Stimulated activated CD8-positive, alpha-beta memory T cell treated with anti-CD3 and anti-CD28 coated beads, Interleukin-2, amount 100 ng/mL, for 48 hours (primary cell): ENCODE data around the gene CASK.
"Not testable (repeated sequence)": the region's sequence is repeated elsewhere in the genome, so short reads cannot be mapped to it uniquely, and the experiment has no call there.

Experiments used
- DNase-seq, 2 donors: peaks; one replicate each; pipeline ENCODE4 v3.0.0-alpha.2; 2020; ENCODE audit warnings: low read depth in 2 of 2

The CASK gene

GRCh38 chrX:41693024-41693423, 230.3 kb downstream of the CASK start:
- no peak for DNase-seq

DNA sequence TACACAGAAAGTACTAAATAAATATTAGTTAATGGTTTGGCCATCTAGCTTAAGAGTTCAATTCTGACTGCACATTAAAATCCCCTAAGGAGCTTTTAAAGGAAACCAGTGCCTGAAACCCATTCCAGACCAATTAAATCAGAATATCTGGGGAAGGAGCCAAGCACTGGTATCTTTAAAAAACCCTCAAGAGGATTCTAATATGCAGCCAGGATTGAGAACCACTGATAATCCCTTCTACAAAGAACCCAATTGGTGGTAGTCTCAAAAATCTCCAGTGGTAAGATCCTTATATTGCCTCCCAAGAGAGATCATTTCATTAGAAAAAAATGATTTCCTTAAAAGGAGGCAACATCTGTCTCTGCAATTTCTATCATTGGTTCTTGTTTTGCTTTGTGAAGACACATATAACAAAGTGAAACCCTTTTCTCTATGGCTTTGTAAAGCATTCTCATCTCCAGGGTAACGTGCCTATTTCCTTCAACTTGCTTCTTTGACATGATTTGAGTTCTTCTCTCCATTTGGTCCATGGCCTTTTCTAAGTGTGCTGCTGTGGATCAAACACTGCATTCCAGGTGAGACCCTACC, 231.1 kb downstream of the CASK start:
- DNase-seq = no peak

GRCh38 chrX:41689711-41690110, 233.6 kb downstream of the CASK start:
- DNase-seq = no peak

DNA sequence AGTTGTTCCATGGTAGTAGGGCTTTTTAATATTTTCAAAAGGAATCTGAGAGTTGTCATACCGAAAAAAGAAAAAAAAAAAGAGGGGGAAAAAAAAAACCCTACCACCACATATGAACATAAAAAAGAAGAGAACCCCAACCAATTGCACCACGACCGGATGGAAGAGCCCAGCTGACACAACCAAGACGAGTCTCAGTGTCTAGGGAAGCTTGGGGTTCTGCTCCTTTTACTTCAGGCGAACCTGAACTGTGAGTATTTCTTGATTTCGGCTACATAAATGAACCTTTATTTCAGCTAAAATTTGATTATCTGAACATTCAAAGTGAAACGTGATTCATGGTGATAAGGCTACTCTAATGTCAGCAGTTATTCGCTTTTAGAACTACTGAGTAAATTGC, 234.5 kb downstream of the CASK start, which contains the start of gene GPR34:
GPR34 (plus strand) TSS at position 139 of the 400 bp plus-strand sequence. CDS start 6,661 bp downstream, outside the sequence.
- no peak for DNase-seq

- no peak for DNase-seq
Measured at GRCh38 chrX:41688156-41688555, 235.2 kb downstream of the CASK start.

DNA sequence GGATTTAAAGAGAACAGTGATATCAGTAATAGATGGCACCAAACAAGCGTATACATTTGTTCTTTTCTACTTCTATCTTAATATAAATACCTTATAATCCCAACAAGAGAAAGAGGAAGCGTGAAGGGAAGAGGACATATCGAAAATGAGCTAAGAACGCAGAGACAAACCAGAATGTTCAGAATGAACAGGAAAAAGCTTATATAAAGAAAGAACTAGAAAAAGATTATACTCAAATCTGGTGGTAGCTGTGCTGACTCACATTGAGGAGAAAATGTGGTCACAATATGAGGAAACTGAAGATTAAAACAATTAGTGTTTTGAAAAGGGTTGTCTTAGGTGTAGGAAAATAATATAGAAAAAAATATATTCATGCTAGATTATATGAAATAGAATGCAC, 236.6 kb downstream of the CASK start:
- no peak for DNase-seq

DNA sequence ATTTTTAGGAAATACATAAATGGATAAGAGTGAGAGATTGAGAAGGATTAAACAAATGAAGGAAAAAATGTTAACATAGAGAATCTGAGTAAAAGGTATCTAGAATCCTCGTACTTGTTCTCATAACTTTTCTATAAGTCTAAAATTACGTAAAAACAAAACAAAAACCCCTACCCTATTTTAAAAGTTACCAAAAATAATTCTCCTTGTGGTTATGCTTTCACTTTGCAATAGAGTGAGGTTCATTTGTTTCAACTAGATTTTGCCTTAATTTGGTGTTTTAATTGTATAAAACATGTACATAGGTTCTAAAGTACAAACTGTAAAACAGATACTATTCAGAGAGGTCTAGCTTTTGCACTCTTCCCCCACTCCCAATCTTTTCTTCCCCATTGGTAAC, 238.4 kb downstream of the CASK start:
- no peak for DNase-seq

DNA sequence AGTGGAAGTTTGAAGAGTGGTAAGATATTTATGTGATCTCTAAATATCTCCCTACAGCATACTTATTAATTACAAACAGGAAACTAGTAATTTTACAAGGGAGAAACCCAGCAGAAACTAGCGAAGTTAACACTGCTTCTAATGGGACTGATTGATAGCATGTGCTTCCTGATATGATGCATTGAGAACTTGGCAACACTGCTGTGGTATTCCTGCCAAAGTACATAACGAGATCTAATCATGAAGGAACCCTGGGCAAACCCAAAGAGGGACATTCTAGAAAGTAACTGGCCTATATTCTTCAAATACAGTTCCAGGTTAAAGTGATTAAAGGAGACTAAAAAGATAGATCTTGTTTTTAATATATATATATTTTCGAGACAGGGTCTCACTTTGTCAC, 239.2 kb downstream of the CASK start:
- no peak for DNase-seq

DNA sequence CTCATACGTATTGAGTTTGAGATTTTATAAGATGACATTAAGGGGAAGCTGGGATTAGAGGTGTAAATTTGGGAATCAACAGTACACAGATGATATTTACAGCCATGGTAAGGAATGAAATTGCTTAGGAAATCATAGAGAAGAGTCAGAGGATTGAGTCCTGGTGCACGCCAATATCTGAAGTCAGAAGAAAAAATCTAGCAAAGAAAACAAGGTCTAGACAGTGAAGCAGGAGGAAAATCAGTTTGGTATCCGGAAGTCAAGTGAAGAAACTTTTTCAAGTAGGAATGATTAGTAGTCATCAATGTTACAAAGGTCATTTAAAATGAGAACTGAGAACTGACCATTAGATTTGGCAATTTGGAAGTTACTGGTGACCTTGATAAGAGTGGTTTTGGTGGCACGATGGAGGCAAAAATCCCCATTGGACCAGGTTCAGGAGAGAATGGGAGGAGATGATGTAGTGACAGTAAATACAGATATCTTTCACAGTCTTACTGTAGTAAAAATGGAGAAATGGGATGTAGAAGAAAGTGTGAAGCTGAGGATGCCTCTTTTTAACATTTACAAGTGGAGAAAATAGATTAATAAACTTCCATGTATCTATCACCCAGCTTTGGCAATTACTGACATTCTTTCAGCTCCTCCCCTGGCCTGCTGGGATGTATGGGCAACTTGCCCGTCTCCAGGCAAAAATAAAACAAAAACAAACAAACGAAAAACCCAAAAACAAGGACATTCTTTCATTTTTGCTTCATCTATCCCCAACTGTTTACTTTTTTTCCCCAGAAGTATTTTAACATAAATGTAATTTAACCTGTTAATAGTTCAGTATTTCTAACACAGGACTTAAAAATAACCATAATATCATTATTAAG, 245.9 kb downstream of the CASK start:
- no peak for DNase-seq

- not testable (repeated sequence) for DNase-seq
Measured at GRCh38 chrX:41676361-41676760, 247.0 kb downstream of the CASK start.

- no peak for DNase-seq
Measured at GRCh38 chrX:41672643-41673042, 250.7 kb downstream of the CASK start.

DNA sequence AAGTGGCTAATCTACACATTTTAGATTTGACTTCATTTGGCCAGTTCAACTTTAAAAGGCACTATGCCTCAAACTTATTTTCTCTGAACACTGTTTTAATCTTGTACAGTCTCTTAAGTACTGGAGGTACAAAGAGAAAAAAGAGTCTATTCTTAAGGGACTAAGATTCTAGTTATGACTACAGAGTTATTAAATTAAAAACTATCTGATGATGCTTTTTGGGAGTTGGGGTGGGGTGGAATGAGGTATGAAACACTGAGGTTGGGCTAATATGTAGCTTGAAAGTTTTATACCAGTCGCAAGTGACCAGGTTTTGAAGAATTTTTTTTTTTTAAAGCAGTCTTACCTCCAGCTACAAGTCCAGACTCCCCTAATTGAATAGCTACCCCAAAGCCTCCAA, 252.3 kb downstream of the CASK start:
- no peak for DNase-seq

DNA sequence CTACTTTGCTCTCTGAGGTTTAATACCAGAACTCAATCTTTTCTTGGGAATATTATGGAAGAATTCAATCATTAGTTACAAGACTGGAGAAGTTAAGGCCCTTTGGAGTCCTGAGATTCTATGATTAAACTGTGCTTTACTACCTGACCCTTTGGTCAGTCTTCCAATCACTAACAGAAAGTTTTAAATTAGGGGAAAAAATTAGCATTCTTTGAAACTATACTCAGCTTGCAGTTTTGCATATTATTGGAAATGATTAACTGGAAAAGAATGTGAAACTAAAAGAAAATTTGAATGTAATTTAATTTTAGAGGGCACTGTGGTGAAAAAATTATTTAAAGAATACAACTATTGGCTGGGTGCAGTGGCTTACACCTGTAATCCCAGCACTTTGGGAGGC, 253.2 kb downstream of the CASK start:
- no peak for DNase-seq

DNA sequence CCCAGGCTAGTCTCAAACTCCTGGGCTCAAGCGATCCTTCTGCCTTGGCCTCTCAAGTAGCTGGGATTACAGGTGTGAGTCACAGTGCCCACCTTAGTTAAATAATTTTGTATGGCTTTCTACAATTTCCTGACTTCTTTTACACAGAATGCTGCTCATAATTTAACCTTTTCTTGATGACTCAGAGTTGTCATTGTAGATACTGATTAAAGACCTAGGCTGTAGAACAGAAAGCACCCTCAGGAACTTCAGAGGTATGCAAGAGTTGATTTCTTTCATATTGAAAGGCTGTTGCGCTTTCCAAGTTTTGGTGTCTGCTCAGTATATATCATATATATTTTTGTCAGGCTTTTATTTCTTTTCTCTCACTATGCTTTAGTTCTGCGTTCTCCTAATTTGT, 255.7 kb downstream of the CASK start:
- no peak for DNase-seq

DNA sequence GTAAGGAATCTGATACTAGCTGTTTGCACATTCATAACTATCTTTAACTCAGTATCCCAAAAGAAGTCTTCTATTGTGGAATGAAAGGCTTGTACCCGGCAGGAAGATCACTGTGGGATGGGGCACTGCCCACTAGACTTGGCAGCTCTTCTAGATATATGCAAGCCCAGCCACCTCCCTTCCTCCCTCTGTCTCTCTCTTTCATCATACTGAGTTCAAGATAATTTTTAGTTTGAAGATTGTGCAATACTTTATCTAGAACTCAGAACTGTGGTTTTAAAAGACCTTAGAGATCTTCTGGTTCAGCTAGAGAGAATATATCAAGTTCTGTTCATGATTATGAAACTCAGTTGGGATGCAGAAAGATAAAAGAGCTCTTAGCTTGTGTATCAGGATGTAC, 257.1 kb downstream of the CASK start:
- no peak for DNase-seq

- DNase-seq = no peak
Measured at GRCh38 chrX:41665686-41666085, 257.7 kb downstream of the CASK start.

DNA sequence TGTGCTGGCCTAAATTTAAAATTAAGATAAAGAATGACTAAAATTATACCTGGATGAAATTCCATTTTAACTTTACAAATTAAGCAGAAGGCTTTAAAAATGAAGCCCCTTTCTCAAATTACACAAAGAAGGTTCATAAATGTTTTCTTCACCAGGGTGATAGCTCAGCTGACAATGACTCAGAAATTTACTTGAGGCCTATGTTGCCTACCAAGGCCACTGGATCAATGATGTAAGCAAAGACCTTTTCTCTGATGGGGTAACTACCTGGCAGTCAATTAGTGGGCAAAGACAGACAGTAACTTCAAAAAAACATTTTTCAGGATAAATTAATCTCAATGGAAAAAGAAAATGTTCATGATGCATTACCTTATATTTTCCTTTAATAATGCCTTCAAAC, 258.4 kb downstream of the CASK start:
- DNase-seq = no peak

GRCh38 chrX:41664375-41664901, 258.9 kb downstream of the CASK start:
- DNase-seq = no peak

- no peak for DNase-seq
Measured at GRCh38 chrX:41661366-41662095, 261.8 kb downstream of the CASK start.

DNA sequence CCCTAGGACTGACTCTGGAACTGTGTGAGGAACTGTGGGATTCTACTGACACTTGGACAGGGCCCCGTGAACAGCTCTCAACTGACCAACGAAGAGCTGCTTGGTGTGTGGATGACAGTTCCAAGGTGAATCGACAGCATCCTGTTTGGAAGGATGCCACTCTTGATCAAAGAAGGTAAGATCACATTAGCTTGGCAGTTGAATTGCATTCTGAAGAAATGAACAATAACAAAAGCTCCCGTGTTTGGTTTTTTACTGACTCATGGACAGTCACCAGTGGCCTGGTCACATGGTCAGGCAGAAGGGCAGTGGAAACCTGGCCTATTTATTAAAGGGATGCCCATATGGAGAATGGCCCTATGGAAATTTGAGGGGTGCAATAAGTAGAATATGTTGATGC, 267.7 kb downstream of the CASK start:
- no peak for DNase-seq

DNA sequence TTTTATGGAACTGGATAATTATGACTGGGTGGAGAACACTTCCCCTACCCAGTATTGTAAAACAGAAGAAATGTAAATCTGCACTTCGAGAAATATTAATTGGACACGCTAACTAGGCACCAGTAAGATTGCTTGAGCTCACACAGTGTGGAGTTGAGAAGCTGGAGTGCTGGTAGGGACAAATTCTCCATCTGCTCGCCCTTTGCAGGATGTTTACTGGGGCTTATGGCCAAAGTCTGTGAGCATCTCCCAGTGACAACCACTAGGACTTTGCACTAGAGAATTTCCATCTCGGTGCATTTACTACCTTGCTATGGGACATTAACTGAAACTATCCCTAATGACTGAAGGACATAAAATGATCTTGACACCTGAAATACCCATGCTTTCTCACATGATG, 268.3 kb downstream of the CASK start:
- no peak for DNase-seq

DNA sequence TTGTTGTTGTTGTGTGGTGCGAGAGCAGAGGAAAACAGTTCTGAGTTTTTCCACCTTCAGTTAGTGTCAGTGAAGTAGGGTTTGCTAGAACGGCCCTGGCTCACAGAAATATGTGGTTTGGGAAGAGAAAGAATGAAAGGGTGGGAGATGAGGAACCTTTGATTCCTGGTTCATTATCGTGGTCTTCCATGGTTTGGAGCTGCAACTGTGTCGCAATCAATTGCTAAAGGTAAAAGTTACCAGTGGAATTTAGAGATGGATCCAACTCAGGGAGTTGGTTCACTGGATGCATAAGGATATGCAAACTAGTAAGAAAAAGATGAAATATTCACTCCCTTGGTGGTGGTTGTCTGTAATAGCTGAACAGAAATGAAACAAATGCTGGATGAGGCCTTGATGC, 270.2 kb downstream of the CASK start:
- no peak for DNase-seq
